Measurements from ENCODE around the gene JAK2. TPM values are rescaled to one million over a fixed set of nuclear protein-coding genes. Genes with fewer than 3 reads are reported as not detected.

The JAK2 gene
- total RNA-seq, 1 donor, result 21.0 TPM

DNA sequence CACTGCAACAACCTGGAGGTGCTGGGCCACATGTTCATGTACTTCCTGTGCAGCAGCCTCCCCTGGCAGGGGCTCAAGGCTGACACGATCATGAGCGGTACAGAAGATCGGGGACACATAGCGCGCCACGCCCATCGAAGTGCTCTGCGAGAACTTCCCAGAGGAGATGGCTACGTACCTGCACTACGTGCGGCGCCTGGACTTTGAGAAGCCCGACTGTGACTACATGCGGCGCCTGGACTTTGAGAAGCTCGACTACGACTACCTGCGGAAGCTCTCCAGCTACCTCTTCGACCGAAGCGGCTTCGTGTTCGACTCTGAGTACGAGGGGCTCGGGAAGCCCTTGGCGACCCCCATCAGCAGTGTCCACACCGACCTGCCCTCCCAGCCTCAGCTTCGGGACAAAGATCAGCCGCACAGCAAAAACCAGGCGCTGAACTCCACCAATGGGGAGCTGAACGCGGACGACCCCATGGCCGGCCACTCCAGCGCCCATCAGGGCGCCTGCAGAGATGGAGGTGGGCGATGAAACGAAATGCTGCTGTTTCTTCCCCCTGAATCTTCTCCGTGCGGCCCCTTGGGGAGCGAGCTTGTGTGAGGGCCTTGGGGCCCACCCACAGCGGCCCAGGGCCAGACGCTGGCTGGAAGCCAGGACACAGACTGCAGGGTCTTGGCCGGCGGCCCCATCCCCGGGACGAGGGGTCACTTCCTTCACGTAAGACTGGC, 56.5 kb downstream of the JAK2 start:
- H3K4me1 ChIP-seq (ENCODE audit: insufficient read depth, low read length), result no peaks in the 10 kb centered on the region
- no peak overlapping the region for H3K27ac ChIP-seq (ENCODE audit: low read depth, low read length)
- H2AFZ ChIP-seq (ENCODE audit: low read length), result no peak overlapping the region
- H3K4me3 ChIP-seq (ENCODE audit: insufficient read depth, low read length), result no peak overlapping the region
- peaks cover 3% of the 10 kb centered on the region for H3K9me3 ChIP-seq (ENCODE audit: low read depth, low read length)
- no peak for DNase-seq (ENCODE audit: insufficient read length, low spot score, missing footprints)
- H3K79me2 ChIP-seq (ENCODE audit: insufficient read depth, low read length), result no peaks in the 10 kb centered on the region
- peaks cover 15% of the 10 kb centered on the region for H3K36me3 ChIP-seq (ENCODE audit: insufficient read depth, low read length)
- no peaks in the 10 kb centered on the region for H3K27me3 ChIP-seq (ENCODE audit: insufficient read depth, low read length)
- TF ChIP-seq CTCF (IDR thresholded peaks at IDR 0.05; ENCODE audit: extremely low read depth, low read depth, low read length), result no peak
- H4K20me1 ChIP-seq (ENCODE audit: insufficient read depth, low read length), result no peaks in the 10 kb centered on the region
- H3K4me2 ChIP-seq (ENCODE audit: insufficient read depth, low read length), result no peak overlapping the region

DNA sequence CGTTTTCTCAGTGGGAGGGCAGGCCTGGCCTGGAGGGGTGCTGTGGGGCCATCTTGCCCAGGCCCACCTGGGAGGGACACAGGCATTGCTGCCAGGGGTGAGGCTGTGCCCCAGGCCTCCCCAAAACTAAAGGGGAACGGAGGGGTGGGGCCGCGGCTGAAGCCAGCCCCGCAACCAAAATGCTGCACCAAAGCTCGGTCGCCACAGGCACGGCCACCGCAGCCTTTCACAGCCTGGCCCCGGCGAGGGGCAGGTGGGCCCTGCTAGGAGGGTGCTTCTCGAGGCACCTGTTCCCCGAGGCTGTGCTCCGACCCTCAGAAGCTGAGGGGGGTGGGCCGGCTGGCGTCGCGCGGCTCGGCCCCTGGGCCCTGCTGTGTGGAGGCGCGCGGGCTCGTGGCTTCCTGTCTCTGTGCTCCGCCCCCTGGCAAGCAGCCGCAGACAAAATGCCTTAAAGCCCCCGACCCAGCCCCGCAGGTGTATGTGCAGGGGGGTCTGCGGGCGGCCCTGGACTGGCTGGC, 57.6 kb downstream of the JAK2 start:
- no peak for DNase-seq (ENCODE audit: insufficient read length, low spot score, missing footprints)
- Histone ChIP-seq H3K27me3 (ENCODE audit: insufficient read depth, low read length) (no peaks in the 10 kb centered on the region), H3K36me3 (ENCODE audit: insufficient read depth, low read length) (peaks cover 15% of the 10 kb centered on the region), H4K20me1 (ENCODE audit: insufficient read depth, low read length) (no peaks in the 10 kb centered on the region), H3K4me3 (ENCODE audit: insufficient read depth, low read length) (no peak overlapping the region), H3K27ac (ENCODE audit: low read depth, low read length) (no peak overlapping the region), H3K79me2 (ENCODE audit: insufficient read depth, low read length) (no peaks in the 10 kb centered on the region), H3K4me1 (ENCODE audit: insufficient read depth, low read length) (no peaks in the 10 kb centered on the region), H3K4me2 (ENCODE audit: insufficient read depth, low read length) (no peak overlapping the region), H3K9me3 (ENCODE audit: low read depth, low read length) (peaks cover 3% of the 10 kb centered on the region), H2AFZ (ENCODE audit: low read length) (no peak overlapping the region)
- TF ChIP-seq CTCF (IDR thresholded peaks at IDR 0.05; ENCODE audit: extremely low read depth, low read depth, low read length), result no peak

- H3K4me2 ChIP-seq (ENCODE audit: insufficient read depth, low read length), result no peak overlapping the region
- no peak overlapping the region for H3K27ac ChIP-seq (ENCODE audit: low read depth, low read length)
- peaks cover 15% of the 10 kb centered on the region for H3K36me3 ChIP-seq (ENCODE audit: insufficient read depth, low read length)
- DNase-seq (ENCODE audit: insufficient read length, low spot score, missing footprints), result no peak
- no peaks in the 10 kb centered on the region for H3K27me3 ChIP-seq (ENCODE audit: insufficient read depth, low read length)
- H3K4me3 ChIP-seq (ENCODE audit: insufficient read depth, low read length), result no peak overlapping the region
- no peak overlapping the region for H2AFZ ChIP-seq (ENCODE audit: low read length)
- H4K20me1 ChIP-seq (ENCODE audit: insufficient read depth, low read length), result no peaks in the 10 kb centered on the region
- H3K4me1 ChIP-seq (ENCODE audit: insufficient read depth, low read length), result no peaks in the 10 kb centered on the region
- TF ChIP-seq CTCF (IDR thresholded peaks at IDR 0.05; ENCODE audit: extremely low read depth, low read depth, low read length), result no peak
- H3K79me2 ChIP-seq (ENCODE audit: insufficient read depth, low read length), result no peaks in the 10 kb centered on the region
- H3K9me3 ChIP-seq (ENCODE audit: low read depth, low read length), result peaks cover 3% of the 10 kb centered on the region
Measured at GRCh38 chr9:5043381-5043780, 58.3 kb downstream of the JAK2 start.

DNA sequence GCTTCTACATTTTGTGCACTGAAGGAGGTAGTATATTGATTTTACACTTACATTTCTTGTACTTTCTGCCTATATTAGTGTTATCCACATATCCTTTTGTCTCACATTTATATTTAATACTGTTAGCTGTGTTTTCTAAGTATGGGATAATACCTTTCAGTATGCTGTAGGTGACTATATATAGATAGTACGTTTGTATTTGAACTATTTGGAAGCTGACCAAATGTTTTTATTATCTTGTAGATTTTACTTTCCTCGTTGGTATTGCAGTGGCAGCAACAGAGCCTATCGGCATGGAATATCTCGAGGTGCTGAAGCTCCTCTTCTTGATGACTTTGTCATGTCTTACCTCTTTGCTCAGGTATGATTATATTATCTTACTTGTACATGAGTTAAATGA, 59.1 kb downstream of the JAK2 start:
- Histone ChIP-seq H3K4me2 (ENCODE audit: insufficient read depth, low read length) (no peak overlapping the region), H3K36me3 (ENCODE audit: insufficient read depth, low read length) (peaks cover 15% of the 10 kb centered on the region), H3K4me1 (ENCODE audit: insufficient read depth, low read length) (no peaks in the 10 kb centered on the region), H3K9me3 (ENCODE audit: low read depth, low read length) (peaks cover 3% of the 10 kb centered on the region), H3K79me2 (ENCODE audit: insufficient read depth, low read length) (no peaks in the 10 kb centered on the region), H2AFZ (ENCODE audit: low read length) (no peak overlapping the region), H3K4me3 (ENCODE audit: insufficient read depth, low read length) (no peak overlapping the region), H3K27ac (ENCODE audit: low read depth, low read length) (no peak overlapping the region), H4K20me1 (ENCODE audit: insufficient read depth, low read length) (no peaks in the 10 kb centered on the region), H3K27me3 (ENCODE audit: insufficient read depth, low read length) (no peaks in the 10 kb centered on the region)
- no peak for DNase-seq (ENCODE audit: insufficient read length, low spot score, missing footprints)
- TF ChIP-seq CTCF (IDR thresholded peaks at IDR 0.05; ENCODE audit: extremely low read depth, low read depth, low read length), result no peak

All from osteoblast (primary cell).